Measurements from ENCODE around the gene ESRP2.
A peak's percentile ranks its signal among the peaks of the same experiment; 100 is the strongest.

Gene ESRP2

GRCh38 chr16:68230956-68231355 lies 5.0 kb downstream of the ESRP2 start:
- H3K9ac ChIP-seq (ENCODE audit: low read length), result no peak overlapping the region
- no peak overlapping the region for H3K4me2 ChIP-seq (ENCODE audit: low read depth, low read length)
- H3K27me3 ChIP-seq (replicated peaks; ENCODE audit: insufficient read depth, low read length), result no peaks in the 10 kb centered on the region
- peaks cover 15% of the 10 kb centered on the region for H3K4me1 ChIP-seq (ENCODE audit: low read length)
- no peaks in the 10 kb centered on the region for H4K20me1 ChIP-seq (ENCODE audit: insufficient read depth, low read length)
- no peaks in the 10 kb centered on the region for H3K36me3 ChIP-seq (replicated peaks; ENCODE audit: insufficient read depth, low read length)
- H3K9me2 ChIP-seq (replicated peaks; ENCODE audit: insufficient read depth, low read length), result no peaks in the 10 kb centered on the region
- TF ChIP-seq, protein P1, sequence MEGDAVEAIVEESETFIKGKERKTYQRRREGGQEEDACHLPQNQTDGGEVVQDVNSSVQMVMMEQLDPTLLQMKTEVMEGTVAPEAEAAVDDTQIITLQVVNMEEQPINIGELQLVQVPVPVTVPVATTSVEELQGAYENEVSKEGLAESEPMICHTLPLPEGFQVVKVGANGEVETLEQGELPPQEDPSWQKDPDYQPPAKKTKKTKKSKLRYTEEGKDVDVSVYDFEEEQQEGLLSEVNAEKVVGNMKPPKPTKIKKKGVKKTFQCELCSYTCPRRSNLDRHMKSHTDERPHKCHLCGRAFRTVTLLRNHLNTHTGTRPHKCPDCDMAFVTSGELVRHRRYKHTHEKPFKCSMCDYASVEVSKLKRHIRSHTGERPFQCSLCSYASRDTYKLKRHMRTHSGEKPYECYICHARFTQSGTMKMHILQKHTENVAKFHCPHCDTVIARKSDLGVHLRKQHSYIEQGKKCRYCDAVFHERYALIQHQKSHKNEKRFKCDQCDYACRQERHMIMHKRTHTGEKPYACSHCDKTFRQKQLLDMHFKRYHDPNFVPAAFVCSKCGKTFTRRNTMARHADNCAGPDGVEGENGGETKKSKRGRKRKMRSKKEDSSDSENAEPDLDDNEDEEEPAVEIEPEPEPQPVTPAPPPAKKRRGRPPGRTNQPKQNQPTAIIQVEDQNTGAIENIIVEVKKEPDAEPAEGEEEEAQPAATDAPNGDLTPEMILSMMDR (IDR thresholded peaks at IDR 0.05; ENCODE audit: low read length), result no peak
- no peak for TF ChIP-seq EZH2 (optimal IDR thresholded peaks at IDR 0.05; ENCODE audit: low read depth, low read length)
- no peak for TF ChIP-seq EZH2phosphoT487 (IDR thresholded peaks at IDR 0.05; ENCODE audit: low read length)
- no peak overlapping the region for H3K27ac ChIP-seq (ENCODE audit: low read length)
- DNase-seq, result no peak
- H3K9me3 ChIP-seq (replicated peaks; ENCODE audit: insufficient read depth, low read length), result no peaks in the 10 kb centered on the region
- no peaks in the 10 kb centered on the region for H3K79me2 ChIP-seq (ENCODE audit: low read length)
- no peak overlapping the region for H3K4me3 ChIP-seq (ENCODE audit: low read length)
- peaks cover 14% of the 10 kb centered on the region for H3F3A ChIP-seq (ENCODE audit: insufficient read depth, low read length)
- H2AFZ ChIP-seq (ENCODE audit: low read length), result no peak overlapping the region

- Histone ChIP-seq H3K4me3 (ENCODE audit: low read length) (no peak overlapping the region), H3K9me2 (replicated peaks; ENCODE audit: insufficient read depth, low read length) (no peaks in the 10 kb centered on the region), H3K27me3 (replicated peaks; ENCODE audit: insufficient read depth, low read length) (no peaks in the 10 kb centered on the region), H4K20me1 (ENCODE audit: insufficient read depth, low read length) (no peaks in the 10 kb centered on the region), H2AFZ (ENCODE audit: low read length) (no peak overlapping the region), H3F3A (ENCODE audit: insufficient read depth, low read length) (peaks cover 14% of the 10 kb centered on the region), H3K27ac (ENCODE audit: low read length) (no peak overlapping the region), H3K79me2 (ENCODE audit: low read length) (no peaks in the 10 kb centered on the region), H3K36me3 (replicated peaks; ENCODE audit: insufficient read depth, low read length) (no peaks in the 10 kb centered on the region), H3K9ac (ENCODE audit: low read length) (no peak overlapping the region), H3K4me2 (ENCODE audit: low read depth, low read length) (no peak overlapping the region), H3K4me1 (ENCODE audit: low read length) (peaks cover 15% of the 10 kb centered on the region), H3K9me3 (replicated peaks; ENCODE audit: insufficient read depth, low read length) (no peaks in the 10 kb centered on the region)
- TF ChIP-seq EZH2 (optimal IDR thresholded peaks at IDR 0.05; ENCODE audit: low read depth, low read length), result no peak
- TF ChIP-seq, protein P1 (IDR thresholded peaks at IDR 0.05; ENCODE audit: low read length), result no peak
- TF ChIP-seq EZH2phosphoT487 (IDR thresholded peaks at IDR 0.05; ENCODE audit: low read length), result no peak
- DNase-seq, result no peak
Observed at GRCh38 chr16:68230176-68230571, 5.8 kb downstream of the ESRP2 start.

GRCh38 chr16:68229431-68230175 lies 6.3 kb downstream of the ESRP2 start:
- no peak overlapping the region for H3K4me2 ChIP-seq (ENCODE audit: low read depth, low read length)
- H3K27me3 ChIP-seq (replicated peaks; ENCODE audit: insufficient read depth, low read length), result no peaks in the 10 kb centered on the region
- peak; percentile 48 for DNase-seq
- H3K9ac ChIP-seq (ENCODE audit: low read length), result no peak overlapping the region
- no peak overlapping the region for H2AFZ ChIP-seq (ENCODE audit: low read length)
- no peaks in the 10 kb centered on the region for H4K20me1 ChIP-seq (ENCODE audit: insufficient read depth, low read length)
- no peaks in the 10 kb centered on the region for H3K79me2 ChIP-seq (ENCODE audit: low read length)
- no peak overlapping the region for H3K4me3 ChIP-seq (ENCODE audit: low read length)
- H3K4me1 ChIP-seq (ENCODE audit: low read length), result peaks cover 15% of the 10 kb centered on the region
- no peak overlapping the region for H3K27ac ChIP-seq (ENCODE audit: low read length)
- H3K9me2 ChIP-seq (replicated peaks; ENCODE audit: insufficient read depth, low read length), result no peaks in the 10 kb centered on the region
- H3K36me3 ChIP-seq (replicated peaks; ENCODE audit: insufficient read depth, low read length), result no peaks in the 10 kb centered on the region
- TF ChIP-seq EZH2 (optimal IDR thresholded peaks at IDR 0.05; ENCODE audit: low read depth, low read length), result no peak
- no peak for TF ChIP-seq EZH2phosphoT487 (IDR thresholded peaks at IDR 0.05; ENCODE audit: low read length)
- TF ChIP-seq, protein P1 (IDR thresholded peaks at IDR 0.05; ENCODE audit: low read length), result peak; percentile 85
- H3K9me3 ChIP-seq (replicated peaks; ENCODE audit: insufficient read depth, low read length), result no peaks in the 10 kb centered on the region
- H3F3A ChIP-seq (ENCODE audit: insufficient read depth, low read length), result peaks cover 12% of the 10 kb centered on the region

Data from MM.1S (cell line).